GM20000 (cell line): ENCODE data around the gene CACNB2.

Experiments
- DNase-seq: peaks from one replicate; pipeline ENCODE4 v3.0.0; 2012; ENCODE audit warnings: low spot score
- TF ChIP-seq, protein P1 (sequence below): IDR thresholded peaks from 2 replicates; pipeline ENCODE4 v1.5.1; 2012; ENCODE audit warnings: mild to moderate bottlenecking, control low read depth; ENCODE audit errors: extremely low read depth, missing control alignments

CACNB2 gene

GRCh38 chr10:18102404-18102803 lies 37.8 kb upstream of the CACNB2 start:
- TF ChIP-seq, protein P1, sequence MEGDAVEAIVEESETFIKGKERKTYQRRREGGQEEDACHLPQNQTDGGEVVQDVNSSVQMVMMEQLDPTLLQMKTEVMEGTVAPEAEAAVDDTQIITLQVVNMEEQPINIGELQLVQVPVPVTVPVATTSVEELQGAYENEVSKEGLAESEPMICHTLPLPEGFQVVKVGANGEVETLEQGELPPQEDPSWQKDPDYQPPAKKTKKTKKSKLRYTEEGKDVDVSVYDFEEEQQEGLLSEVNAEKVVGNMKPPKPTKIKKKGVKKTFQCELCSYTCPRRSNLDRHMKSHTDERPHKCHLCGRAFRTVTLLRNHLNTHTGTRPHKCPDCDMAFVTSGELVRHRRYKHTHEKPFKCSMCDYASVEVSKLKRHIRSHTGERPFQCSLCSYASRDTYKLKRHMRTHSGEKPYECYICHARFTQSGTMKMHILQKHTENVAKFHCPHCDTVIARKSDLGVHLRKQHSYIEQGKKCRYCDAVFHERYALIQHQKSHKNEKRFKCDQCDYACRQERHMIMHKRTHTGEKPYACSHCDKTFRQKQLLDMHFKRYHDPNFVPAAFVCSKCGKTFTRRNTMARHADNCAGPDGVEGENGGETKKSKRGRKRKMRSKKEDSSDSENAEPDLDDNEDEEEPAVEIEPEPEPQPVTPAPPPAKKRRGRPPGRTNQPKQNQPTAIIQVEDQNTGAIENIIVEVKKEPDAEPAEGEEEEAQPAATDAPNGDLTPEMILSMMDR, result no peak
- DNase-seq, result no peak

GRCh38 chr10:18104223-18104872 lies 35.9 kb upstream of the CACNB2 start:
- TF ChIP-seq, protein P1, result peak; percentile 33
- DNase-seq, result peak; percentile 30

DNA sequence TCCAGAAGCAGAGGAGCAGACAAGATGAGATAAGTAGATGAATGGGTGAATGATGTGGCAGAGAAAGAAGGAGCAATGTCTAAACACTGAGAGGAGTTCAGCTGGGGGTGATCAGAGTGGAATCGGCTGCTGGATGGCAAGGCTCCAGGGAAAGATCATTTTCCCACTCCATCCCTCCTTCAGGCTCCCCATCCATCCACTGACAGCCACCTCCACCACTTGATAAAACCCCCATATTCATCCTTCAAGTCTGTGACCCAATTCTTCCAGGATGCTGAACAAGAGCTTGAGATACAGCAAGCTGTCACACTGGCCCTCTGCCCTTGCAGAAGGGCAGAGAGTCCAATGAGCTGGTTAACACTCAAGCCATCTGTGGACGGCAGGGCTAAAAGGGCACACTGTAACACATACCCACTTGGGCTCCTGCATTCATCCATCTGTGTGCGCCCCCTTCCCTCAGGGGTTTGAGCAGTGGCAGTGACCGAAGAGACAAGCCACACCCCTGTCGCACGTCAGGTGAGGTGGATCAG lies 30.8 kb upstream of the CACNB2 start:
- TF ChIP-seq, protein P1, result no peak
- no peak for DNase-seq

- TF ChIP-seq, protein P1, result no peak
- DNase-seq, result no peak
These were observed 26.3 kb upstream of the CACNB2 start for GRCh38 chr10:18113881-18114280.

DNA sequence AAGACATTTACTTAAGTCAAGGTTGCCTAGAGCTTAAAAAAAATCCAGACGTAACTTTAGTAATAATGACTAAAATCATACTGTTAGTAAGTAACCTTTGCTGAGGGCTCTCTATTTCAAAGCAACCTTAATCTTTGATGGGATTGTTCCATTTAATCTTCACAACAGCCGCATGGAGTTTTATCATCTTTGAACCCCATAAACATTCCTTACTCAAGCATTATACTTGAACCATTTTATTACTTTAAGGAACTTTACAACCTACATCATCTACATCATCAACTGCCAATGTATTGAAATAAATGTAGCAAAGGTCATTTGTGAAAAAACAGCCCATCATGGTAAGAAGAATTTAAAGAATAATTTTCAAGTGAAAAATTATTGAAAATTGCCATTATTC lies 22.9 kb upstream of the CACNB2 start:
- no peak for DNase-seq
- TF ChIP-seq, protein P1, result no peak

GRCh38 chr10:18122753-18123152 lies 17.5 kb upstream of the CACNB2 start:
- TF ChIP-seq, protein P1, result no peak
- no peak for DNase-seq

- TF ChIP-seq, protein P1, result no peak
- DNase-seq, result no peak
These were observed 7.2 kb upstream of the CACNB2 start for GRCh38 chr10:18133046-18133445.
